ENCODE measurements around the gene CARD10.

- TF ChIP-seq EZH2 (IDR thresholded peaks at IDR 0.05; ENCODE audit: low read length) (no peak), CTCF (optimal IDR thresholded peaks at IDR 0.05 in 1 of 3, IDR thresholded peaks at IDR 0.05 in 1 of 3, conservative IDR thresholded peaks at IDR 0.05 in 1 of 3; ENCODE audit: extremely low read depth in 1 of 3, insufficient read depth in 2 of 3, low read length in 3 of 3) (no peak)
Observed at GRCh38 chr22:37552524-37553163, 33.4 kb upstream of the CARD10 start.

All from keratinocyte (primary cell).